ENCODE results near the gene MACROH2A2.
A peak's percentile ranks its signal among the peaks of the same experiment; 100 is the strongest.
"Not testable (repeated sequence)": the region's sequence is repeated elsewhere in the genome, so short reads cannot be mapped to it uniquely, and the experiment has no call there.

Gene MACROH2A2

GRCh38 chr10:70106958-70107791, 54.5 kb downstream of the MACROH2A2 start:
- DNase-seq, result peak in 2 of 4 experiments; percentile 8 to 27

GRCh38 chr10:70109064-70109729, 56.6 kb downstream of the MACROH2A2 start:
- no peak for DNase-seq

GRCh38 chr10:70111496-70111895, 58.9 kb downstream of the MACROH2A2 start:
- DNase-seq, result no peak

GRCh38 chr10:70112071-70112470, 59.4 kb downstream of the MACROH2A2 start:
- DNase-seq, result no peak

- no peak for DNase-seq
Observed at GRCh38 chr10:70114902-70115301, 62.3 kb downstream of the MACROH2A2 start.

- peak; percentile 42 to 66 (median 50) for DNase-seq
Observed at GRCh38 chr10:70115948-70116682, 63.5 kb downstream of the MACROH2A2 start.

GRCh38 chr10:70117646-70118045, 65.0 kb downstream of the MACROH2A2 start:
- no peak for DNase-seq

- no peak for DNase-seq
Observed at GRCh38 chr10:70118196-70118595, 65.5 kb downstream of the MACROH2A2 start.

- DNase-seq, result no peak
Observed at GRCh38 chr10:70119197-70119596, 66.6 kb downstream of the MACROH2A2 start.

- DNase-seq, result no peak
Observed at GRCh38 chr10:70119623-70120022, 67.0 kb downstream of the MACROH2A2 start.

GRCh38 chr10:70120417-70120816, 67.8 kb downstream of the MACROH2A2 start:
- no peak for DNase-seq

- DNase-seq, result no peak
Observed at GRCh38 chr10:70121281-70121949, 68.8 kb downstream of the MACROH2A2 start.

- no peak for DNase-seq
Observed at GRCh38 chr10:70122742-70123141, 70.1 kb downstream of the MACROH2A2 start.

GRCh38 chr10:70123166-70123565, 70.5 kb downstream of the MACROH2A2 start:
- DNase-seq, result not testable (repeated sequence)

GRCh38 chr10:70123817-70124216, 71.2 kb downstream of the MACROH2A2 start:
- no peak for DNase-seq

- DNase-seq, result no peak
Observed at GRCh38 chr10:70124415-70124814, 71.8 kb downstream of the MACROH2A2 start.

- DNase-seq, result no peak
Observed at GRCh38 chr10:70124918-70125317, 72.3 kb downstream of the MACROH2A2 start.

GRCh38 chr10:70125918-70126552, 73.4 kb downstream of the MACROH2A2 start:
- DNase-seq, result peak in 1 of 4 experiments; percentile 20

GRCh38 chr10:70126700-70127395, 74.2 kb downstream of the MACROH2A2 start:
- DNase-seq, result no peak

GRCh38 chr10:70130878-70131559, 78.4 kb downstream of the MACROH2A2 start:
- peak; percentile 72 to 89 (median 78) for DNase-seq

- no peak for DNase-seq
Observed at GRCh38 chr10:70131560-70131937, 78.9 kb downstream of the MACROH2A2 start.

All from suppressor macrophage (primary cell).